HK-2 (cell line): ENCODE data around the gene KRTAP22-2.

Experiments used
- DNase-seq: peaks from one replicate; pipeline ENCODE4 v3.0.0-alpha.2; 2018; ENCODE audit not compliant: unreplicated experiment

KRTAP22-2 gene

DNA sequence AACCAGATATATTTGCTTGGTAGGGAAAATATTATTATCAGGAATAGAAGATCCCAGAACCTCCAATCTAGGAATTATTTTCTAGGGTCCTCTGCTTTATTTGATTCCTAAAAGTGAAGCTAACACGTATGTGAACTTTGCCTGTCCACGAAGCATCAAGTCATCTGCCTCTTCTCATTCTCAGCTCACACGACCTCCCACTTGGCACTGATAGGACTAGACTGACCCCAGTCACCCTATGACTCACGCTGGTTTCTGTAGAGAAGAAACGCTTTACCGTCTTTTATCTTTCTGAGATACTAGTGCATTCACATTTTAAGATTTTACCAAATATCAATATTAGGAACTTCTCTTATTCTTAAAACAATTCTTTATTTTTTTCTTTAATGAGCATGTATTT is 27.1 kb downstream of the KRTAP22-2 start:
- DNase-seq, result no peak

DNA sequence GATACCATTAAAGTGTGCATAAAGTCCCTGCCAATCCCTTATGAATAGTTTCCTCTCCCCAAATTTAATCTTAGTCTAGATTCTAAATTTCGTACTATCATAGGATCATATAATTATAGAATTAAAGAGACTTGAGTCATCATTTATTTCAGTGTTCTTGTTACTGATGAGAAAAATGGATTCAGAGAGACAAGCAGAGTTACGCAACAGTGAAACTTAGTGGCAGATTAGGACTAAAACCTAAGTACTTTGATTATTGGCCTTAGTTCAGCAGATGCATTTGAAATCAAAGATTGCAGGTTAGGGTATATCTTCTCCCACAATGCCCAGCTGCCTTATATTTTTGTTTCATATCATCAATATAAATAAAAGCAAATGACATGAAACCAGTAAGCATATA is 28.2 kb downstream of the KRTAP22-2 start:
- DNase-seq, result no peak

DNA sequence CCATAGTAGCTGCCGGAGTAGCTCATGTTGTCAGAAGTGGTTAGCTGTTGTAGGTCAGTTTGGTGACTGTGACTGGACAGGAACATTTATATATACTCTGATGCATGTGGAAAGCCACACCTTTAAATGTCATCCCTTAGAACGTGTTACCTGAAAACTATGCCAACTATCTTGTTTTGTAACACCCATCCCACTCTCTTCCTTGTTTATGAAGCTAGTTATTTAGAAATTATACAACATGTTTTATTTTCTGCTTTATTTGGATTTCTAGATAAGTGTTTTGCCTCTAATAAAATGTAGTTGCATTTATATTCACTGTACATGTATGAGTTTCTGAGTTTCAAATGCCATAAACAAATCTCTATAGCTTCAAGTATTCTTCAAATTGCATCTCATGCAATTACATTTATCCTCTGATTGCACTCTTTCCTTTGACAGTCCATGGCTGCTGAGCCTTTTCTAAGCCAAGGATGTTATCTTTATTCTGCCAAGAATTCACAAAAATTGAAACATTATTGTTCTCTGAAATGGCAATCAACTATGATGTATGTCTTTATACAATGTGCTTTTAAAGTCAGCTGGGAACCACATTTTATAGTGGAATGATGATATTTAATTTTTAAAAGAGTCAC is 28.8 kb downstream of the KRTAP22-2 start, which contains the start of gene KRTAP19-7:
TSS of gene KRTAP19-7 (minus strand) at position 51 of the 632 bp plus-strand sequence. CDS start at position 26, 25 bp downstream.
- no peak for DNase-seq

DNA sequence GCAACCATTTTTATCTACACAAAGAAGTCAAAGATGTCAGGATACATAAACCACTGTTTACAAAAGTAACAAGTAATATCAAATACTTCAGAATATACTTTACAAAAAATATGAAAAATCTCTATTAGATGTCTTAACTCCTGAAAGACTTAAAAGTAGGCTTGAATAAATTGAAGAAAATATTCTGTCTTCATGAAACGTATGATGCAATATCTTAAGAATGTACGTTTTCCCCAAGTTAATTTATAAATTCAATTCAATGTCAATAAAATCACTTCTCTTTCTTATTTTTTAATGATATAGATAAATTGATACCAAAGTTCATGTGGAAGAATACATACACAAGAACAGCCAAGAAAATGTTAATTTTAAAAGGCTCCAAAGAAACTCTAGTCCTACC is 35.1 kb downstream of the KRTAP22-2 start:
- no peak for DNase-seq

DNA sequence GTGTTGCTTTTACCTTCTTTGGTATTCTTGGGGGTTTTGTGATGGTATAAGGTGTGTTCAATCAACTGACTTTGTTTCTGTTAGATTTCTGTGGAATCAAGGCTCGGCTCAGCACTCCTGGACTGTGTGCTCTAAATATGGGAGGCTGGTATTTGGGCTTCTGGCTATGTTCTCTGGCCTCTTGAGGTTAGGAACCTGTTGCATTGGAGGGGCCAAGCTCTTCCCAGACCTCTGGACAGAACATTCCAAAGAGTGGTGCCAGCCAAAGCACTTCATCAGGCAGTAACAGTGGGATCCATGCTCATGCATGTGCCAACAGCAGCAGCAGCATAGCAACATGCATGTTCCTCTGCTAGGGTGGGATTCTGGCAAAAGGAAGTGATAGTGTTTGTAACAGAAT is 37.4 kb downstream of the KRTAP22-2 start:
- no peak for DNase-seq

DNA sequence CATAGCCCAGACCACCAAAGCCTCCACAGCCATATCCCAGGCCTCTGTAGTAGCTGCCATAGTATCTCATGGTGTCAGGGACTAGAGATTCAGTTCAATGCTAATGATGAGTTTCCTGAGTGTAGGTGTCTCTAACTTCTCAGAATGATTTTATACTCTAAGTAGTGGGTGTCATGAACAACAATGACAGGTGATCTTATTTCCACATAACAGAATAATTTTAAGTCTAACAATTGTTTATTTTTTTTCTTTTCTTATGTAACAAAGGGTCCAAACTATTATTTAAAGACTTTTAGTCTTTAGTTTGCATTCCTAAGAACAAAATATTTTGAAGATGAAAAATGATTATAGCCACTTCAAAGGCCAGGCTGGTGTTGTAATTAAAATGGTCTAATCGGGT is 48.4 kb downstream of the KRTAP22-2 start, which contains the start of gene KRTAP19-6:
TSS of gene KRTAP19-6 (minus strand) at position 101 of the 400 bp plus-strand sequence. CDS start at position 70, 31 bp downstream.
- no peak for DNase-seq
